HG03521 (cell line): ENCODE measurements around the gene COLGALT1.
"Not testable (repeated sequence)": the region's sequence is repeated elsewhere in the genome, so short reads cannot be mapped to it uniquely, and the experiment has no call there.

ENCODE experiments used
- ATAC-seq: cut with Tn5 transposase; IDR thresholded peaks from one replicate; pipeline ENCODE4 v1.9.1; 2021; ENCODE audit warnings: mild to moderate bottlenecking, moderate library complexity; ENCODE audit not compliant: unreplicated experiment

Gene COLGALT1

DNA sequence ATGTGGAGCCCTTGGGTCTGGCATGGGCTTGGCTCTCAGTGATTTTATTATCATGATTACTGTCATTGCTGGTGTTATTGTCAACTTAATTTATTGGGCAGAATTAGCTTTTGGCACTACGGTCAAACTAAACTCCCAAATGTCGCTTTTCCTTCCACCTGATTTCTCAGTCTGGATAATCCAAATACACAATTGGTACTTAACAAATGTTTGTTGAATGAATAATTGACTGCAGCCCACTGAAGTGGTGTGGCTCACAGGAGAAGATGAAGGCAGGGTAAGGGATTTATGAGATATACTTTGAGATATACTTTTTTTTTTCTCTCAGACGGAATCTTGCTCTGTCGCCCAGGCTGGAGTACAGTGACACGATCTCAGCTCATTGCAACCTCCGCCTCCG is 1.5 kb downstream of the COLGALT1 start:
- ATAC-seq: no peak

DNA sequence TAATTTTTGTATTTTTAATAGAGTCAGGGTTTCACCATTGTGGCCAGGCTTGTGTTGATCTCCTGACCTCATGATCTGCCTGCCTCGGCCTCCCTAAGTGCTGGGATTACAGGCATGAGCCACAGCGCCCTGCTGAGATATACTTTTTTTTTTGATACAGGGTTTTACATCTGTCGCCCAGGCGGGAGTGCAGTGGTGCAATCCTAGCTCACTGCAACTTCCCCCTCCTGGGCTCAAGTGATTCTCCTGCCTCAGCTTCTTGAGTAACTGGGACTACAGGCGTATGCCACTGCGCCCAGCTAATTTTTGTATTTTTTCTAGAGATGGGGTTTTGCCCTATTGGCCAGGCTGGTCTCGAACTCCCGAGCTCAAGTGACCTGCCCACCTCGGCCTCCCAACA is 2.0 kb downstream of the COLGALT1 start:
- ATAC-seq: no peak

- ATAC-seq: no peak
These were observed 4.8 kb downstream of the COLGALT1 start for GRCh38 chr19:17560205-17560595.

DNA sequence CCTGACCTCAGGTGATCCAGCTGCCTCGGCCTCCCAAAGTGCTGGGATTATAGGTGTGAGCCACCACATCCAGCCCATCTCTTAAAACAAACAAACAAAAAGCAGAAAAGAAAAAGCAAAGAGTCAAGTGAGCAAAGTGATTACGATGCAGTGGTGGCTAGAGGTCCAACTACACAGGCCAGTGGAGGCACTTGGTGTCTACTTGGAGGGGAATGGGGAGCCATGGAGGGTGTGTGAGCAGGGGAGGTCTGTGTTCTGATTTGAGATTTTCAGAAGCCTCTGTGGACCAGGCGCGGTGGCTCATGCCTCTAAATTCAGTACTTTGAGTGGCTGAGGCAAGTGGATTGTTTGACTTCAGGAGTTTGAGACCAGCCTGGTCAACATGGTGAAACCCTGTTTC is 6.6 kb downstream of the COLGALT1 start:
- no peak for ATAC-seq

GRCh38 chr19:17562561-17562960 is 7.1 kb downstream of the COLGALT1 start:
- ATAC-seq: no peak

- ATAC-seq: no peak
These were observed 9.3 kb downstream of the COLGALT1 start for GRCh38 chr19:17564781-17565180.

GRCh38 chr19:17565611-17566010 is 10.2 kb downstream of the COLGALT1 start:
- ATAC-seq: no peak

DNA sequence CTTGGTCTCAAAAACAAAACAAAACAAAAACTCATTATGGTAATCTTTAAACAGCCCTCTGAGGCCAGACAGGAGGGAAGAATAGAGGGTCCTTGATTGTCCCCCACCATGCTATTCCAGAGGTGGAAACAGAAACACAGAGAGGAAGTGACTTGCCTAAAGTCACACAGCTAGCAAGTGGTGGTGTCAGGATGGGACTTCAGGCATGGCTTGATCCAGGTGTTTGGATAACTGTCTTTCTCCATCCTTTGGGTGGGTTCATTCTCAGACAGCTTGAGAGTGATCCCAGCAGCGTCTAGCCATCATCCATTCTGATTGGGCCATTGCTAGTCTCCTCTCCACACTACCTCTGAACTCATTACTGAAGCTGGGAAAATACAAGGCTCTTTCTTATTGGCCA is 12.5 kb downstream of the COLGALT1 start:
- ATAC-seq: no peak

GRCh38 chr19:17570291-17570690 is 14.8 kb downstream of the COLGALT1 start:
- ATAC-seq: not testable (repeated sequence)

DNA sequence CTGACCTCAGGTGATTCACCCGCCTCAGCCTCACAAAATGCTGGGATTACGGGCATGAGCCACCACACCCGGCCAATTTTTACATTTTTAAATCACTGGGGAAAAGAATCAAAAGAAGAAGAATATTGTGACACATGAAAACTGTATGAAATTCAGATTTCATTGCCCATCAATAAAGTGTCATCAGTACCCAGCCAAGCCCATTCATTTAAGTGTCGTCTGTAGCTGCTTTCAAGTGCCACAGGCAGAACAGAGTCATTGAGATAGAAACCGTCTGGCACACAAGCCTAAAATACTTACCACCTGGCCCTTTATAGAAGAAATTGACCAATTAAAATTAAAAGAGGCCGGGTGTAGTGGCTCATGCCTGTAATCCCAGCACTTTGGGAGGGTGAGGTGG is 15.3 kb downstream of the COLGALT1 start:
- no peak for ATAC-seq

GRCh38 chr19:17572638-17573037 is 17.2 kb downstream of the COLGALT1 start:
- no peak for ATAC-seq

DNA sequence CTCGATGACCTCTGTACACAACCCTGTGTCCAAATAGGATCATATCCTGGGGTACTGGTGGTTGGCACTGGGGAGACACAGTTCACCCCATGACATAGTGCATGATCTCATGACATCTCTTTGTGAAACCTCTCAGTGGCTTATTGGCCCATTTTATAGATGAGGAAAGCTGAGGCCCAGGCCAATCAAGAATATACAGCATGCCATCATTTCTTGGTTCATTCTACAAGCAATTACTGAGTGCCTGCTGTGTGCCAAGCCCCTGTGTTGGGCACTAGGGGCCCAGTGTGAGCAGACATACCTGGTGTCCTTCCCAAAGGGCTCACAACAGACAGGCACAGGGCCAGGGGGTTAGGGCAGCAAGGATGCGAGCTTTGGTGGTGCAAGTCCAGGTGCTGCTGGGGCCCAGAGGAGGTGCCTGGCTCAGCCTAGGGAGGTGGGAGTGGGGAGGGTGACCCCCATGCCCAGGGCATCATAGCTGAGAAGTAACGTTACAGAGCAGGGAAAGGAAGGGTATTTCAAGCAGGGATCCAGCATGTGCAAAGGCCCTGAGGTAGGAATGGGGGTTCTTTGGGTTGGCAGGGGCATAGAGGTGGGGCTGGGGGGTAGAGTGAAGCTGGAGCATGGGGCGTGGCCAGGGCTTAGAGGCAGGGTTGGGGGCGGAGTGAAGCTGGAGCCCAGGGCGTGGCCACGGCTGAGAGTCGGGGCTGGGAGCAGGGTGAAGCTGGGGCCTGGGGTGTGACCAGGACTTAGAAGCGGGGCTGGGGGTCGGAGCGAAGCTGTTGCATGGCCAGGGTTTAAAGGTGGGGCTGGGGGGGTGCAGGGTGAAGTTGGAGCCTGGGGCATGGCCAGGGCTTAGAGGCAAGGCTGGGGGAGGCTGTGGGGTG is 20.7 kb downstream of the COLGALT1 start:
- ATAC-seq: no peak

DNA sequence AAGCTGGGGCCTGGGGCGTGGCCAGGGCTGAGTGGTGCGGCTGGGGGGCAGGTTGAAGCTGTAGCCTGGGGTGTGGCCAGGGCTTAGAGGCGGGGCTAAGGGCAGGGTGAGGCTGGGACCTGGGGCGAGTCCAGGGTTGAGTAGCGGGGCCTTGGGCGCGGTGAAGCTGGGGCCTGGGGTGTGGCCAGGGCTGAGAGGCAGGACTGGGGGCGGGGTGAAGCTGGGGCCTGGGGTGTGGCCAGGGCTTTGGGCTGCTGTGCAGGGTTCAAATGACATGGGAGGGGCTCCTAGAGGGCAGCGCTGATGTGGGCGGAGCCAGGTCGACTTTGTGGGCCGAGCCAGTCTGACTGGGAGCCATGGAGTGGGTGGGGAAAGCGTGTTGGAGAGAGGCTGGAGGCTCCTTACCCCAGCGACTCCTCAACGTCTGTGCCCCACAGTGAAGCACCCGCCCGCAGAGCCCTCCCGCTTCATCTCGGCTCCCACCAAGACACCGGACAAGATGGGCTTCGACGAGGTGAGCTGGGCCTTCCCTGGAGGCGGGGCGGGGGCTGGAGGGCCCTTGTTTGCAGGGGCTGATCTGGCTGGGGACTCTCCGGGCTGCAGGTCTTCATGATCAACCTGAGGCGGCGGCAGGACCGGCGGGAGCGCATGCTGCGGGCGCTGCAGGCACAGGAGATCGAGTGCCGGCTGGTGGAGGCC is 21.5 kb downstream of the COLGALT1 start:
- ATAC-seq: no peak

DNA sequence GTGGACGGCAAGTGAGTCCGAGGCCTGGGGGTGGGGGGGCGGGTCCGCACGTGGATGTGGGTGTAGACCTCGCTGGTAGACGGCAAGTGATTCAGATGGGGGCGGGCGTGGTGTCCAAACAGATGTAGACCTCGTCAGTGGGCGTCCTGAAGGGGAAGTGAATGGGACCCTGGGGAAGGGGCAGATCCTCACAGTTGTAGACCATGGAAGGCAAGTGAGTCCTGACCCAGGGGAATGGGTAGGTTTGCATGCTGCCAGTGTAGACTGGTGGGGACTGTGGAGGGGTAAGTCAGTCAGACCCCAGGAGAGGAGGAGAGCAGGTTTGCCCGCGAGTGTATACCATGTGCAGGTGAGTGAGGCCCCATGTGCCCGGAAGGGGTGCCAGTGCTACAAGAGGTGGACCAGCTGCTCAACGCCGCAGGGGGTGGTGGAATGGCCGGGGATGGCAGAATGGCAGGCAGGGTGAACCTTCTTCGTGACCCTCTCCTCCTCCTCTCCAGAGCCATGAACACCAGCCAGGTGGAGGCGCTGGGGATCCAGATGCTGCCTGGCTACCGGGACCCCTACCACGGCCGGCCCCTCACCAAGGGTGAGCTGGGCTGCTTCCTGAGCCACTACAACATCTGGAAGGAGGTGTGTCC is 22.1 kb downstream of the COLGALT1 start:
- ATAC-seq: no peak

GRCh38 chr19:17579661-17580244 is 24.3 kb downstream of the COLGALT1 start:
- no peak for ATAC-seq

GRCh38 chr19:17580470-17581144 is 25.2 kb downstream of the COLGALT1 start:
- no peak for ATAC-seq

- no peak for ATAC-seq
These were observed 25.9 kb downstream of the COLGALT1 start for GRCh38 chr19:17581211-17581874.

DNA sequence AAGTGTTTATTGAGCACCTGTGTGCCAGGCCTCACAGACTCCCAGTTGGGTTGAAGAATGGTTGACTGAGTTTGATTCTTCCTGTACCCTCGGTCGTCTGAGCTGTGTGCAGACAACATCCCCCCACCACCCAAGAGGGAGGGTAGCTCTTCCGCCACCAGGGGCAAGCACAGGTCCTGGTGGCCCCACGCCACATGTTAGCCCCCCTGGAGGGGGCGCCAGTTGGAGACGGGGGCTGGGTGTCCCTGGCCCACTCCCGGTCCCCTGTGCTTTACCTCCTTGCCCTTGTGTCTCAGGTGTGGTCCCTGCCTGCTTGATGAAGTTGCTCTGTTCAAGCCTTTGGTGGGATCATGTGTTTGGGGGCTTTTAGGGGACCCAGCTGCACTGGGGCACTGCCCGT is 27.2 kb downstream of the COLGALT1 start:
- ATAC-seq: no peak

- ATAC-seq: no peak
These were observed 28.7 kb downstream of the COLGALT1 start for GRCh38 chr19:17584132-17584531.

DNA sequence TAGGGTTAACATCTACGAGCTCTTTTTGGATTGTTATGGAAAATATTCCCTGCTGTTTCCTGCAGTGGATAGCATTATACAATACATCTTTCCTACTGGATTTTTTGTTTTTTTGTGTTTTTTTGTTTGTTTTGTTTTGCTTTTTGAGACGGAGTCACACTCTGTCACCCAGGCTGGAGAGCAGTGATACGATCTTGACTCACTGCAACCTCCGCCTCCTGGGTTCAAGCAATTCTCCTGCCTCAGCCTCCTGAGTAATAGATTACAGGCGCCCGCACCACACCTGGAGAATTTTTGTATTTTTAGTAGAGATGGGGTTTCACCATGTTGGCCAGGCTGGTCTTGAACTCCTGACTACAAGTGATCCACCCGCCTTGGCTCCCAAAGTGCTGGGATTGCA is 29.9 kb downstream of the COLGALT1 start:
- not testable (repeated sequence) for ATAC-seq
